T-helper 1 cell (primary cell): ENCODE data around the gene DRG1.
"Not testable (repeated sequence)": the region's sequence is repeated elsewhere in the genome, so short reads cannot be mapped to it uniquely, and the experiment has no call there.

Experiments used
- DNase-seq, 5 donors: peaks; one replicate each; pipeline ENCODE4 v3.0.0-alpha.2; 2012 to 2020

The DRG1 gene

DNA sequence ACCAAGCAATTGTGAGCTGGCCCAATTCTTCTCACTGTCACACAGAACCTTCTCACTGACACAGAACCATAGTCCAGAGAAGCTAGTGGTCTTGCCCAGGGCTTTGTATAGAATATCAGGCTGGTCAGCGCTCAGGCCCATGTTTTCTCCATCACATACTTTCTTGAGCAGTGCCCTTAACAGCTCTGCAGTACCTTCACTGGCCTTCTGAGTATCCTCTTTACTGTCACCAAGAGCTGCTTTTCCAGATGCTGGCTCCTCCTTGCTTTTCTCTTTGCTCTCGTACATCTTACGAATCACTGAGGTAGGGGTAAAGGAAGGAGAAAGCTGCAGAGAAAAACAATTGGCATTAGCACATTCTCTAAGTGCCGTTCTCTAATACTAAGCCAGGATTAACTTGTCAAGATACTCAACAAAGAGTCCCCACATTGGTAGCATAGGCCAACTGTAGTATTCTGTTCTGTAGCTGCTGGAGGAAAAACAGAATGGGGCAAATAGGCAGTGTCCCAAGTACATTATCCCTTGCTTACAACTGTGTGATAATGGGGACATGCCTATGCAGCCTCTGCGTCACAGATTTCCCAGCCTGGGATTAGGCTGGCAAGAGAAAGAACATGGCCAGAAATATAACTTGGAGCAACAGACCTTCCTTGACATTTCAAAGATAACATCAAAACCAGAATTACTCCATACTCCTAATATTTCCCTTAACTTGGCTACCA is 43.5 kb downstream of the DRG1 start:
- no peak for DNase-seq

DNA sequence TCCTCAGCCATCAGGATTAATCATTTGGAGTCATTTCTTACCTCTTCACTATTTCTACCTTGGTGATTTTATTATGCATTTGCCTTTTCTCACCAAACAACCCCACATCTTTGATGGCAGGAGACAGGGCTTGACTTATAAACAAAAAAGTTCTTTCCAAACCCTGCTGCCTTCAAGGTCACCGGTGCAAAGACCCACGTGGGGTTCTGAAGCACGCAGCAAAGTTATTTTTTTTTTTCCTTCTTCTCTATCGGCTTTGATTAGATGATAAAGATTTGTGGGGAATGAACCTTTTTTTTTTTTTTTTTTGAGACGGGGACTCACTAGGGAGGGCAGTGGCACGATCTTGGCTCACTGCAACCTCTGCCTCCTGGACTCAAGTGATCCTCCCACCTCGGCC is 44.1 kb downstream of the DRG1 start:
- no peak for DNase-seq

DNA sequence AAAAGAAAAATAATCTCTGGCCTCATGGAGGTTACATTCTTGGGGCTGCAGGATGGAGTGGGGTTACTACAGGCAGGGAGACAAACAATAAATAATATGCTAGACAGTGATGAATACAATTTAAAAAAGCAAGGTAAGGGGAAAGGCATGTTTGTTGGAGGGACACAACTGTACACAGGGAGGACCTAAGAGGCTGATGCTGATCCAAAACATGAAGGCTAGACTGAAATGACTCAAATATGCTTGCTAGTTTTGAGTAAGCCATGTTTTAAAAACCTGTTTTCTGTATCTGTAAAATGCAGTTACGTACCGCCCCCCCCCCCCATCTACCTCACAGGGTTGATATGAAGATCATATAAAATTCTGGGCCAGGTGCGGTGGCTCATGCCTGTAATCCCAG is 46.2 kb downstream of the DRG1 start:
- DNase-seq: peak in 1 of 5 donors; percentile 20

DNA sequence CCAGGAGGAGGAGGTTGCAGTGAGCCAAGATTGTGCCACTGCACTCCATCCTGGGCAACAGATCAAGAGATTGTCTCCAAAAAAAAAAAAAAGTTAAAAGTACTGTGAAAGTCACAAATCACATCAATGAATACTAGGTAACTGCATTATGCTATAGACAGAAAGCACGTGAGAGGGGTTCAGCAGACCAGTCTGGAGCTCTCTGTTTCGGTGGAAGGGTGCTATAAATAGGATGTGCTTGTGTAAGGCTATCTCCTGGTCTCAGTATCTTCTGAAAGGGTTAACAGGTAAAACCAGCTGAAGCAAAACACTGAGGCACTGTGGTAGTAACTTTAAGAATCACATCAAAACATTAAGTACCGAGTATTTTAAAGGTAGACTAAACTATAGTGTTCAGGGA is 46.8 kb downstream of the DRG1 start:
- no peak for DNase-seq

DNA sequence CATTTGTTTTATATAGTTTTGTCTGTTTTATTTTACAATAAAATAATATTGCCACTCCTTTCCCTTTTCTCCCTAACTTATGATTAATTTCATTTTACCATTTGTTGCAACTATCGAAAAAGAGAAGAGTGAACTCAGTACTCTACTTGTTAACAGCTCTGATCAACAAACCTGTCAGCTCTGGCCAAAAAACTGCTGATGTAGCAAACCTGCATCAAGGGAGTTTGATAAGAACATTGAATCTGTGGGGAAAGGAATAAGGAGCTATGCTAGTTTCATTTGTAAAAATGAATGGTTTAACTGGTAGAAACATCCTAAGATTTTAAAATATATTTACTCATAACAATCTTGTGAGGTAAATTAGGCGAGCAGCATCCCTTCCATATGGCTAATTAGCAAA is 47.4 kb downstream of the DRG1 start:
- no peak for DNase-seq

DNA sequence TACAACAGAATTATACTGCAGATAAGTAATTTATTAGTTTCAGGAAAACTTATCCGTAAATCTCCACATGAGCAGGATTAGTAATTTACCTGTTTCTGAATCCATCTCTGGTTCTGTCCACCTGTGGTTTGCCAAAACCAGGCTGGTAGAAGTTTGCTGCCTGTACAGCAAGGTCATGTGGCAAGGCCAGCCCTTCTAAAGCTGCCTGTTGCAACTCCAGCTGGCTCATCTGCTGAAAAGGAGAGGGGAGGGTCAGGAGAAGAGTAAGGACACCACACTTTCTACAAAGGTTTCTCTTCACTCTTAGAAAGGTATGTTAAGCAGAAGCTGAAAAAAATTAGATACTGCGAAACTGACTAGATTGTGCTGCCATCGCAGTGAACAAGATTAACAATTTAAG is 47.9 kb downstream of the DRG1 start:
- DNase-seq: no peak

DNA sequence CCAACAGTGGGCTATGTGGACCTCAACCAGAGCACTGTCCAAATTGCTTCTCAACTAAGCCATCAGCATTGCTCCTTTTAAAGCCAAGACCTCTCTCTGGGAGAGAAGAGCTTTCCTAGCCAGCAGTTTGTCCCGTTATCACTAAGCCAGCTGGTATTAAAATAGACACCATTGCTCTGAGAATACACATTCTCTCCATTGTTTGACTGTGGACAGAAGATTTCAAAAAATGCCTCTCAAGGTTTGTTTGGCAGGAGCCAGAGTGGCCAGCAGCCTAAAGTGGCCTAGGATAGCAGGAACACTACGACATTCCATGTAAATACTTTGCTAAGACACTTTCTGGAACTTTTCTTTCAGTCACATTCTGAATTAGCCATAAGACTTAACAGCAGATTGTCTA is 49.0 kb downstream of the DRG1 start:
- DNase-seq: no peak

DNA sequence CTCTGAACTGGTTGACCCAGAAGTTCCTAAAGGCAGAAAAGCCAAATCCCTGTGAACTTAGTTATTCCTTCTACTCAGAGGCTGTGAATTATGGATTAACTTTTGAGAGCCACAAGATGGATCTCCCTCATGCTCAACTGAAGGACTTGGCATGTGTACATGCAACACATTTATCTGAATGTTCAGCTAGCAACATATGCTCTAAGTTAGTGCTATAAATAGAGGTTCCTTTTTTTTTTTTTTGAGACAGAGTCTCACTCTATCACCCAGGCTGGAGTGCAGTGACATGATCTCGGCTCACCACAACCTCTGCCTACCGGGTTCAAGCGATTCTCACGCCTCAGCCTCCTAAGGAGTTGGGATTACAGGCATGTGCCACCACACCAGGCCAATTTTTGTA is 50.1 kb downstream of the DRG1 start:
- no peak for DNase-seq

DNA sequence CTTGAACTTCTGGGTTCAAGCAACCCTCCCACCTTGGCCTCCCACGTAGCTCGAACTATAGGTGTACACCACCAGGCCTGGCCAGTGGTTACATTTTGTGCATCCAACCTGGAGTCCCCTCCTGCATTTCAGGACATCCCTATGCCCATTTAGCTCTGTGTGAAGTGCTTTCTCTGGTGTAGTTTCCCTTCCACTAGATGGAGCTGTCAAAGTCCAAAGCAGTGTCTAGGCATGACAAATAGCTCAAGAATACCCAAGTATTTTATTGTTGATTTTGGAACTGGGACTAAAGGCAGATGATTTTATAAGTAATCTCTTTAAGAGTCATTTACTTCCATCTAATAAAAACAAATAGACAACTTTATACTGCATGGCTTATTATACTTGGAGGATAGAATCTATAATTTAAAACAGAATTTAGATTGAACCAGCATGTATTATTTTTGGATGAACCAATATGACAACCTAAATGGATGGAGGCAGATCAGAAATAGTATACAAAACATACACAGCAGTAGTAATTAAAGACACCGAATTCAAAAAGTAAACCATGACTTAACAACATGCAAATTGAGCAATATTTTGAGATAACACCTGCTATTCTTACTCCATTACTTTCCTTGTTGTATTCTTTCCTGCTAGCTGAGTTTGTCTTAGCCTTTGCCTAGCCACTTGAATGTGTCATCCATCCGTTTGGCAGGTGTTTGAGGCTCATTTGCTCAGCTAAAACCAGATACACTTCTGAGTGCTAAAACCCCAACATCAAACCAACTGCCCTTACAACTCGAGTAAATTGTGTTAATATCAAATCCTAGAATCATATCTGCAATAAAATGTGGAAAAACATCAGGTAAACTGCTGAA is 52.5 kb downstream of the DRG1 start:
- DNase-seq: peak in 2 of 5 donors; percentile 3 to 25

DNA sequence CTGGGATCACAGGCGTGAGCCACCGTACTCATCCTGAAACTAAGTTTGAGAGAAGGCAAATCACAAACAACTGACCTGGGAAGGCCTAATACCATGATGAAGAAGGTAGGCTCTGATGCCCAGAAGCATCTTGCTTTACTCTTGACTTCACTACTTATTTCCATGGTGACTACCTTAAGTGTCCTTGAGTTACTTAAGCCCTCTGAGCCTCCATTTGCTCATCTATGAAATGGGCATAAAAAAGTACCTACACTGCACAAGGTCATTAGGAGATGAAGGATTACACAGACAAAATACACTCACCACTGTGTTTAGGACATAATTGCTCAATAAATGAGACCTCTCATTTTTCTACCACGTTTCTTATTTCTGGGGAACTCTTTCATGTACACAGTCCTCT is 62.3 kb downstream of the DRG1 start:
- DNase-seq: no peak

DNA sequence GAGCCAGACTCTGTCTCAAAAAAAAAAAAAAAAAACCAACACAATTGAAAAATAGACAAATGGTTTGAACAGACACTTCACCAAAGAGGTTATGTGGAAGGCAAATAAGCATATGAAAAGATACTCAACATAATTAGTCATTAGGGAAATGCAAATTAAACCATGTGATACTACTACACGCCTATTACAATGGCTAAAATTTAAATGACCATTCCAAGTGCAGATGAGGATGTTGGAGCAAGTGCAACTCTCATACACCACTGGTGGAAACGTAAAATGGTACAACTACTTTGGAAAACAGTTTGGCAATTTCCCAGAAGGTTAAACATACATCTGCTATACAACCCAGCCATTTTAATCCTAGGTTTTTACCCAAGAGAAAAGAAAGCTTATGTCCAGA is 65.9 kb downstream of the DRG1 start:
- DNase-seq: no peak

DNA sequence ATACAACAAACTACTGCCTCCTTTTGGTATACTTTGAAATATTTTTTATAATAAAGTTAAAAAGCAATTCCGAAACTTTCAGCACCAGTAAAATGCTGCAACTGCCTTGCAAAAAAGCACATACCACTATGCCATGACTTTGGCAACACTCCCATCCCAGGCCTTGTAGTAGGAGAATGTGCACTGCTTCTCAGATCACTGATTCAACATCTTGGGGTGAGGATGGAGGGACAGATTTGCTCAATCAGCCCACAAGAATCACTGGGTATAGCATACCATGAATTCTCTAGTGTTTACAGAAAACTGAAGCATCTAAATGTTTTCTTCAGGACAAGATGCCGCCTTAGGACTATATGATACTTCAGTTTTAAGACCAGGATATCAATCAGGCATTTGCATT is 75.3 kb downstream of the DRG1 start:
- DNase-seq: no peak

DNA sequence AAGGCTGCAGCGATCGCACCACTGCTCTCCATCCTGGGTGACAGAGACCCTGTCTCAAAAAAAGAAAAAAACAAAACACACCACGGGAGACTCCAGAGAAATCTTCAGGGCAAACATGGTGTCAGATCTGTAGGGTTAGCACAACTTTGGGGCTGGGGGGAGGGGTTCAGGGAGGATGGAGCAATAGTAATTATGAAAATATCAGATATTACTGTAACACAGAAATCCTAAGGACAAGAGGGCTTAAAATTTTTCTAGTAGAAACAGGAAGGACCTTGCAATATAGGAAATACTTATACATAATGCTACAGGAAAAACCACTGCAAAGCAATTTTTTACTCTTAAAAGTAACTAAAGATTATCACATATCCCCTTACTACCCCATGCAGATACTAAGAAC is 76.4 kb downstream of the DRG1 start:
- DNase-seq: no peak

DNA sequence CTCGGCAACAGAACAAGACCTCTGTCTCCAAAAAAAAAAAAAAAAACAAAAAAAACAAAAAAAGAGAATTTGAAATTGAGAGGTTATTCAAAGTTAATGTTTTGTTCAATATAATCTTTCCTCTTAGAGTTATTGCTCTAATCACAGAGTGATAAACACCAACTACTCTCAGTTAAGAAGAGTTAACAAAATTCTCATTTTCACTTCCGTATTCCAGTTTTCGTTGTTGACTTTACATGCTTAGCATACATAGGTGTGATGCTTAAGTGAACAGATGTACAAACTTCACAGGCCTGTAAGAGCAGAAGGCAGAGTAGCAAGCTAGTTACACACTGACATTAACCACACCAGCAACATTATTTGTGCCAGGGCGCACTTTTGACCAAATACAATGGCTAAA is 77.9 kb downstream of the DRG1 start:
- no peak for DNase-seq

DNA sequence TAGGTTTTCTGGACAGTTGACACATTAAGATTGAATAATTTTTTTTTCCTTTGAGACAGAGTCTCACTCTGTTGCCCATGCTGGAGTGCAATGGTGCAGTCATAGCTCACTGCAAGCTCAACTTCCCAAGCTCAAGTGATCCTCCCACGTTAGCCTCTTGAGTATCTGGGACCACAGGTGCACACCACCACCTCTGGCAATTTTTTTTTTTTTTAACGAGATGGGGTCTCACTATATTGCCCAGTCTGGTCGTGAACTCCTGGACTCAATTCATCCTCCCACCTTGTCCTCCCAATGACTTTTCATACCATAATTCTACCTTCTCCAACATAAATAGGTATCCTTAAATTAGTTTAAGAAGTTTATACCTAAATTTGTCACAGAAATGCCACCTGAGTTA is 81.7 kb downstream of the DRG1 start:
- DNase-seq: no peak

DNA sequence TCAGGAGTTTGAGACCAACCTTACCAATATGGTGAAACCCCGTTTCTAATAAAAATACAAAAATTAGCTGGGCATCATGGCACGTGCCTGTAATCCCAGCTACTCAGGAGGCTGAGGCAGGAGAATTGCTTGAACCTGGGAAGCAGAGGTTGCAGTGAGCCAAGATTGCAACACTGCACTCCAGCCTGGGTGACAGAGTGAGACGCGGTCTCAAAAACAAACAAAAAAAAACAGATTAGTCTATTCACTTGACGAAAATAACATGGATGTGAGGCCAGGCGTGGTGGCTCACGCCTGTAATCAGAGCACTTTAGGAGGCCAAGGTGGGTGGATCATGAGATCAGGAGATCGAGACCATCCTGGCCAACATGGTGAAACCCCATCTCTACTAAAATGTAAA is 83.1 kb downstream of the DRG1 start:
- not testable (repeated sequence) for DNase-seq
